T47D (cell line): ENCODE measurements around the gene JUN.

ENCODE experiments used
- DNase-seq, 2 experiments: peaks; one replicate each; pipeline versions ENCODE4 v3.0.0 to v3.0.0-alpha.2; 2011 to 2012; ENCODE audit warnings: low read depth in 1 of 2, low spot score in 1 of 2
- JUND ChIP-seq: IDR thresholded peaks from 2 replicates; pipeline ENCODE4 v1.6.1; 2012; ENCODE audit warnings: low read depth
- in situ Hi-C: cut with HindIII; loops from 2 replicates; pipeline ENCODE4 v1.10.0; 2016; ENCODE audit warnings: low sequenced_read_pairs, low pct_unique_long_range_greater_than_20kb

Gene JUN

GRCh38 chr1:58779059-58779754 is 4.6 kb downstream of the JUN start:
- in situ Hi-C loops, result no loop called here
- DNase-seq, result no peak
- no peak for TF ChIP-seq JUND

GRCh38 chr1:58778385-58779000 is 5.4 kb downstream of the JUN start:
- in situ Hi-C loops, result no loop called here
- TF ChIP-seq JUND, result no peak
- no peak for DNase-seq

- in situ Hi-C loops, result no loop called here
- no peak for DNase-seq
- no peak for TF ChIP-seq JUND
Measured at GRCh38 chr1:58774027-58774426, 9.8 kb downstream of the JUN start.

- peak; percentile 25 to 62 for DNase-seq
- no peak for TF ChIP-seq JUND
- in situ Hi-C loops, result no loop called here
Measured at GRCh38 chr1:58773406-58773840, 10.4 kb downstream of the JUN start.

- TF ChIP-seq JUND, result no peak
- DNase-seq, result no peak
- in situ Hi-C loops, result no loop called here
Measured at GRCh38 chr1:58769809-58770320, 14.0 kb downstream of the JUN start.

- in situ Hi-C loops, result no loop called here
- DNase-seq, result peak; percentile 26 to 65
- no peak for TF ChIP-seq JUND
Measured at GRCh38 chr1:58768971-58769808, 14.7 kb downstream of the JUN start.

- in situ Hi-C loops, result no loop called here
- no peak for TF ChIP-seq JUND
- no peak for DNase-seq
Measured at GRCh38 chr1:58768191-58768731, 15.6 kb downstream of the JUN start.

- no peak for DNase-seq
- in situ Hi-C loops, result no loop called here
- no peak for TF ChIP-seq JUND
Measured at GRCh38 chr1:58767143-58767542, 16.7 kb downstream of the JUN start.

GRCh38 chr1:58765441-58765840 is 18.4 kb downstream of the JUN start:
- in situ Hi-C loops, result no loop called here
- TF ChIP-seq JUND, result no peak
- no peak for DNase-seq

- in situ Hi-C loops, result no loop called here
- DNase-seq, result no peak
- no peak for TF ChIP-seq JUND
Measured at GRCh38 chr1:58765006-58765405, 18.8 kb downstream of the JUN start.

GRCh38 chr1:58764294-58764978 is 19.4 kb downstream of the JUN start:
- in situ Hi-C loops, result no loop called here
- TF ChIP-seq JUND, result no peak
- DNase-seq, result no peak

- no peak for DNase-seq
- in situ Hi-C loops, result no loop called here
- no peak for TF ChIP-seq JUND
Measured at GRCh38 chr1:58763214-58763613, 20.6 kb downstream of the JUN start.
